ENCODE data around the gene RAB22A. TPM values are rescaled to one million over a fixed set of nuclear protein-coding genes. Genes with fewer than 3 reads are reported as not detected.

Gene RAB22A
- total and polyA plus RNA-seq, 8 donors = 3.1 to 10.1 (median 7.1) TPM

DNA sequence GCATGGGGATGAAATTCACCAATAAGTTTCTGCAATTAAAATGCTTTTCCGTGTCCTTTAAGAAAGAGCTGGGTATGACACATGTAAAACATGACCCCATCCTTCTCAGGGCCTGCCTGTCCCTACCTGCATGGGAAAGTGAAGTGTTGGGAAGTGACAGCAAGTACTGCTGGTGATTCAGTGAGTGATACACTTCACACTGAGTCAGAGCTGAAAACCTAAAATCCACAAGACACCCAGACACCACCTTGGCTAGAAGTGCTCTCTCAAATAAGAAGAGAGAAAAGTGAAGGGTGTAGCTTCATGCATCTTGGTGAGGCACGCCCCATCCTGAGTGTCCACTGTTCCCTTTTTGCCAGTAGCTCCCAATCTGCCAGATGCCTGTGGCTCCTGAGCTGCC lies 3.3 kb downstream of the RAB22A start:
- FAIRE-seq (no peak), ATAC-seq (no peak), DNase-seq (no peak)
- Histone ChIP-seq H3K27me3 (no peaks in the 10 kb centered on the region), H3K4me1 (no peaks in the 10 kb centered on the region), H3K27ac (no peak overlapping the region), H3K9me3 (no peaks in the 10 kb centered on the region), H3K4me3 (no peak overlapping the region), H3K36me3 (peaks cover 0 to 6% (median 0%) of the 10 kb centered on the region in 3 donors)
- WGBS, 2 donors = 81 to 93% methylated on average over 2 of the region's 2 CpGs
- intact Hi-C loops (cut with DNase I) = no loop called here
- TF ChIP-seq, protein P1, sequence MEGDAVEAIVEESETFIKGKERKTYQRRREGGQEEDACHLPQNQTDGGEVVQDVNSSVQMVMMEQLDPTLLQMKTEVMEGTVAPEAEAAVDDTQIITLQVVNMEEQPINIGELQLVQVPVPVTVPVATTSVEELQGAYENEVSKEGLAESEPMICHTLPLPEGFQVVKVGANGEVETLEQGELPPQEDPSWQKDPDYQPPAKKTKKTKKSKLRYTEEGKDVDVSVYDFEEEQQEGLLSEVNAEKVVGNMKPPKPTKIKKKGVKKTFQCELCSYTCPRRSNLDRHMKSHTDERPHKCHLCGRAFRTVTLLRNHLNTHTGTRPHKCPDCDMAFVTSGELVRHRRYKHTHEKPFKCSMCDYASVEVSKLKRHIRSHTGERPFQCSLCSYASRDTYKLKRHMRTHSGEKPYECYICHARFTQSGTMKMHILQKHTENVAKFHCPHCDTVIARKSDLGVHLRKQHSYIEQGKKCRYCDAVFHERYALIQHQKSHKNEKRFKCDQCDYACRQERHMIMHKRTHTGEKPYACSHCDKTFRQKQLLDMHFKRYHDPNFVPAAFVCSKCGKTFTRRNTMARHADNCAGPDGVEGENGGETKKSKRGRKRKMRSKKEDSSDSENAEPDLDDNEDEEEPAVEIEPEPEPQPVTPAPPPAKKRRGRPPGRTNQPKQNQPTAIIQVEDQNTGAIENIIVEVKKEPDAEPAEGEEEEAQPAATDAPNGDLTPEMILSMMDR (IDR thresholded peaks at IDR 0.05) = no peak

DNA sequence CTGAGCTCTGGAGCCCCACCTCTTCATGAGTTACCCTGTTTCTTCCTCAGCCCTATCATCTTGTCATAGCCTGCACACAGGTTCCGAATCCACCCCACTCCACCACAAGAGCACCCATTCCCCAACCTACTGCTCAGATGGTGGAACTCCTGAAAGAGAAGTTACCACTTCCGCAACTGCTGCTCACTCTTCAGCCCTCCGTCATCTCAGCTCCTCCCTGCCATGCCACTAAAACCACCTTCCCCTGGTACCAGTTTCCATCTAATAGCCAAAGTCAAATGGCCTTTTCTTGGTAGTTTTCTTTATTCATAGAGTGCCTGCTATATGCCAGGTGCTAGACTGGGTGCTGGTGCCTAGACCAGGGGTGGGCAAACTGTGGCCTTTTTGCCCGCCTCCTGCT lies 3.9 kb downstream of the RAB22A start:
- Histone ChIP-seq H3K9me3 (no peaks in the 10 kb centered on the region), H3K27ac (no peak overlapping the region), H3K4me1 (no peaks in the 10 kb centered on the region), H3K36me3 (peaks cover 0 to 6% (median 0%) of the 10 kb centered on the region in 3 donors), H3K27me3 (no peaks in the 10 kb centered on the region), H3K4me3 (no peak overlapping the region)
- no peak for DNase-seq
- no peak for ATAC-seq
- 90 to 94% methylated on average over 4 of the region's 4 CpGs for WGBS, 2 donors
- TF ChIP-seq, protein P1 (IDR thresholded peaks at IDR 0.05) = no peak
- FAIRE-seq = no peak
- intact Hi-C loops (cut with DNase I) = no loop called here

DNA sequence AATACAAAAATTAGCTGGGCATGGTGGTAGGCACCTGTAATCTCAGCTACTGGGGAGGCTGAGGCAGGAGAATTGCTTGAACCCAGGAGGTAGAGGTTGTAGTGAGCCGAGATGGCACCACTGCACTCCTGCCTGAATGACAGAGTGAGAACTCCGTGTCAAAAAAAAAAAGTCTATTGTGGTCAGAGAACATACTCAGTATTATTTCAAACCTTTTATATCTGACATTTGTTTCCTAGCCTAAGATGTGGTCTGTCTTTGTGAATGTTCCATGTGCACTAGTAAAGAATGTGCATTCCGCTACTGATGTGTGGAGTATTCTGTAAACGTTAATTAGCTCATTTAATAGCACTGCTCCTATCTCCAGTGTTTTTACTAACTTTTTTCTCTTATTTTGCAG lies 11.7 kb downstream of the RAB22A start:
- ATAC-seq (no peak), DNase-seq (no peak), FAIRE-seq (no peak)
- intact Hi-C loops (cut with DNase I) = no loop called here
- 85 to 93% methylated on average over 4 of the region's 4 CpGs for WGBS, 2 donors
- Histone ChIP-seq H3K9me3 (no peaks in the 10 kb centered on the region), H3K27ac (no peak overlapping the region), H3K36me3 (no peaks in the 10 kb centered on the region), H3K4me1 (peaks cover 0 to 4% (median 3%) of the 10 kb centered on the region in 3 donors), H3K4me3 (no peak overlapping the region), H3K27me3 (no peaks in the 10 kb centered on the region)
- TF ChIP-seq, protein P1 (IDR thresholded peaks at IDR 0.05) = no peak

DNA sequence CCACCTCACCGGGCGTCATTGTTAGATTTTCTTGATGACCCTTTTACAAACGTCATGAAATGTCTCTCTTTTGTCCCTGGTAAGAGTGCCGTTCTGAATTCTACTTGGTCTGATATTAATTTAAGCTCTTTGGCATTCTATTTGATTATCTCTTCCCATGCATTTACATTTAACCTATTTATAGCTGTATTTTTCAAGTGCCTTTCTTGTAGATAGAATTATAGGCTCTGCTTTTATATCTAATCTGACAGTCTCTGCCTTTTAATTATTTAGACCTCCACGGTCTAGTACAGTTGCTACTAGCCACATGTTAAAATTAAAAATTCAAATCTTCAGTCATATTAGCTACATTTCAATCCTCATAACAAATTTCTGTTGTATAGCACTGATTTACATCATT lies 12.6 kb downstream of the RAB22A start:
- peaks cover 0 to 4% (median 3%) of the 10 kb centered on the region in 3 donors for H3K4me1 ChIP-seq
- no peaks in the 10 kb centered on the region for H3K9me3 ChIP-seq
- ATAC-seq (no peak), DNase-seq (no peak), FAIRE-seq (no peak)
- intact Hi-C loops (cut with DNase I) = no loop called here
- WGBS, 2 donors = 70 to 71% methylated on average over 5 of the region's 5 CpGs
- TF ChIP-seq, protein P1 (IDR thresholded peaks at IDR 0.05) = no peak
- no peak overlapping the region for H3K4me3 ChIP-seq
- no peaks in the 10 kb centered on the region for H3K27me3 ChIP-seq
- H3K27ac ChIP-seq = no peak overlapping the region
- no peaks in the 10 kb centered on the region for H3K36me3 ChIP-seq

DNA sequence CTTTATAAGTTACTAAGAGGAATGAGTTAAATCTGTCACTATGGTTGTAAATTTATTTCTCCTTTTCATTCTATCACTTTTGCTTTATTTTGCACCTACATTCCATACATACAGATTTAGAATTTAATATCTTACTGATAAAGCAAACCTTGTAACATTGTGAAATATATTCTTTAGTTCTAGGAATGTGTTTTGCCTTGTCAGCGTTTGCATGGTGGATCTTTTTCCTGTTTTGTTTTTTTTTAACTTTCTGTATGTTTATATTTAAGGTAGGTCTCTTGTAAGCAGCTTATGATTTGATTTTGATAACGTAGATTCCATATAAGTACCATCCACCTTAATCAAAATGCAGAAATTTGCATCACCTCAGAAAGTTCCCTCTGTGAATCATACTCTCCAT lies 16.4 kb downstream of the RAB22A start:
- Histone ChIP-seq H3K4me3 (no peak overlapping the region), H3K9me3 (no peaks in the 10 kb centered on the region), H3K27ac (no peak overlapping the region), H3K27me3 (no peaks in the 10 kb centered on the region), H3K36me3 (no peaks in the 10 kb centered on the region), H3K4me1 (peaks cover 0 to 4% (median 3%) of the 10 kb centered on the region in 3 donors)
- TF ChIP-seq, protein P1 (IDR thresholded peaks at IDR 0.05) = no peak
- 91 to 96% methylated on average over 2 of the region's 2 CpGs for WGBS, 2 donors
- FAIRE-seq = no peak
- no peak for DNase-seq
- intact Hi-C loops (cut with DNase I) = no loop called here
- ATAC-seq = no peak

Data from pancreas (tissue), 10 donors.